Measurements from ENCODE around the gene KLHL3.

DNA sequence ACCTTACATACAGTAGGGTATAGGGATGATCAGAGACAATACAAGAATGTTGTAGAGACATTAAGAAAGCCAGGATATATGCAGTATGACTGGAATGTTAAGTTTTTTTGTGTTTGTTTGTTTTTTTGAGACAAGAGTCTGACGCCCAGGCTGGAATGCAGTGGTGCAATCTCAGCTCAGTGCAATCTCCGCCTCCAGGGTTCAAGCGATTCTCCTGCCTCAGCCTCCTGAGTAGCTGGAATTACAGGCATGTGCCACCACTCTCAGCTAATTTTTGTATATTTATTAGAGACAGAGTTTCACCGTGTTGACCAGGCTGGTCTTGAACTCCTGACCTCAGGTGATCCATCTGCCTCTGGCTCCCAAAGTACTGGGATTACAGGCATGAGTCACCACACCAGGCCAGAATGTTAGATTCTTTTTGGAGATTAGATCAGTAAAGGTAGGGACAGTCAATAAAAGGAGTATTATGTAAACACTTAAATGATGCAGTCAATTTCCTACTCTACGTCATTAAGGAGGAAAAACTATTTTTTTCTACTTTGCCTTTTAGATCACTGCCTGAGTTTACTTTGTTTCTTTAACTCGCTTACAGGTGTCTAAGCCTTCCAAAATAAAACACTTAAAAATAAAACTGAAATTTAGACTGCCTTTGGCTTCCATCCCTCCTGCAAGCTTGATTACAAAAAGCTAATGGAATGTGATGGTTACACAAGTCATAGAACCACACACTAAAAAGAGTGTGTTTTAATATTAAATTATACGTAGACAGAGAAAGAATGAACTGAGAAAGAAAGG is 25.0 kb upstream of the KLHL3 start:
- TF ChIP-seq, protein P1, sequence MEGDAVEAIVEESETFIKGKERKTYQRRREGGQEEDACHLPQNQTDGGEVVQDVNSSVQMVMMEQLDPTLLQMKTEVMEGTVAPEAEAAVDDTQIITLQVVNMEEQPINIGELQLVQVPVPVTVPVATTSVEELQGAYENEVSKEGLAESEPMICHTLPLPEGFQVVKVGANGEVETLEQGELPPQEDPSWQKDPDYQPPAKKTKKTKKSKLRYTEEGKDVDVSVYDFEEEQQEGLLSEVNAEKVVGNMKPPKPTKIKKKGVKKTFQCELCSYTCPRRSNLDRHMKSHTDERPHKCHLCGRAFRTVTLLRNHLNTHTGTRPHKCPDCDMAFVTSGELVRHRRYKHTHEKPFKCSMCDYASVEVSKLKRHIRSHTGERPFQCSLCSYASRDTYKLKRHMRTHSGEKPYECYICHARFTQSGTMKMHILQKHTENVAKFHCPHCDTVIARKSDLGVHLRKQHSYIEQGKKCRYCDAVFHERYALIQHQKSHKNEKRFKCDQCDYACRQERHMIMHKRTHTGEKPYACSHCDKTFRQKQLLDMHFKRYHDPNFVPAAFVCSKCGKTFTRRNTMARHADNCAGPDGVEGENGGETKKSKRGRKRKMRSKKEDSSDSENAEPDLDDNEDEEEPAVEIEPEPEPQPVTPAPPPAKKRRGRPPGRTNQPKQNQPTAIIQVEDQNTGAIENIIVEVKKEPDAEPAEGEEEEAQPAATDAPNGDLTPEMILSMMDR (IDR thresholded peaks at IDR 0.05; ENCODE audit: low read depth, low read length, missing input control), result no peak
- TF ChIP-seq, protein P2, sequence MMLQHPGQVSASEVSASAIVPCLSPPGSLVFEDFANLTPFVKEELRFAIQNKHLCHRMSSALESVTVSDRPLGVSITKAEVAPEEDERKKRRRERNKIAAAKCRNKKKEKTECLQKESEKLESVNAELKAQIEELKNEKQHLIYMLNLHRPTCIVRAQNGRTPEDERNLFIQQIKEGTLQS (IDR thresholded peaks at IDR 0.05), result no peak
- TF ChIP-seq, protein P3, sequence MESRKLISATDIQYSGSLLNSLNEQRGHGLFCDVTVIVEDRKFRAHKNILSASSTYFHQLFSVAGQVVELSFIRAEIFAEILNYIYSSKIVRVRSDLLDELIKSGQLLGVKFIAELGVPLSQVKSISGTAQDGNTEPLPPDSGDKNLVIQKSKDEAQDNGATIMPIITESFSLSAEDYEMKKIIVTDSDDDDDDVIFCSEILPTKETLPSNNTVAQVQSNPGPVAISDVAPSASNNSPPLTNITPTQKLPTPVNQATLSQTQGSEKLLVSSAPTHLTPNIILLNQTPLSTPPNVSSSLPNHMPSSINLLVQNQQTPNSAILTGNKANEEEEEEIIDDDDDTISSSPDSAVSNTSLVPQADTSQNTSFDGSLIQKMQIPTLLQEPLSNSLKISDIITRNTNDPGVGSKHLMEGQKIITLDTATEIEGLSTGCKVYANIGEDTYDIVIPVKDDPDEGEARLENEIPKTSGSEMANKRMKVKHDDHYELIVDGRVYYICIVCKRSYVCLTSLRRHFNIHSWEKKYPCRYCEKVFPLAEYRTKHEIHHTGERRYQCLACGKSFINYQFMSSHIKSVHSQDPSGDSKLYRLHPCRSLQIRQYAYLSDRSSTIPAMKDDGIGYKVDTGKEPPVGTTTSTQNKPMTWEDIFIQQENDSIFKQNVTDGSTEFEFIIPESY (IDR thresholded peaks at IDR 0.05), result no peak
- TF ChIP-seq, protein P4, sequence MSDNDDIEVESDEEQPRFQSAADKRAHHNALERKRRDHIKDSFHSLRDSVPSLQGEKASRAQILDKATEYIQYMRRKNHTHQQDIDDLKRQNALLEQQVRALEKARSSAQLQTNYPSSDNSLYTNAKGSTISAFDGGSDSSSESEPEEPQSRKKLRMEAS (IDR thresholded peaks at IDR 0.05), result no peak
- TF ChIP-seq, protein P5, sequence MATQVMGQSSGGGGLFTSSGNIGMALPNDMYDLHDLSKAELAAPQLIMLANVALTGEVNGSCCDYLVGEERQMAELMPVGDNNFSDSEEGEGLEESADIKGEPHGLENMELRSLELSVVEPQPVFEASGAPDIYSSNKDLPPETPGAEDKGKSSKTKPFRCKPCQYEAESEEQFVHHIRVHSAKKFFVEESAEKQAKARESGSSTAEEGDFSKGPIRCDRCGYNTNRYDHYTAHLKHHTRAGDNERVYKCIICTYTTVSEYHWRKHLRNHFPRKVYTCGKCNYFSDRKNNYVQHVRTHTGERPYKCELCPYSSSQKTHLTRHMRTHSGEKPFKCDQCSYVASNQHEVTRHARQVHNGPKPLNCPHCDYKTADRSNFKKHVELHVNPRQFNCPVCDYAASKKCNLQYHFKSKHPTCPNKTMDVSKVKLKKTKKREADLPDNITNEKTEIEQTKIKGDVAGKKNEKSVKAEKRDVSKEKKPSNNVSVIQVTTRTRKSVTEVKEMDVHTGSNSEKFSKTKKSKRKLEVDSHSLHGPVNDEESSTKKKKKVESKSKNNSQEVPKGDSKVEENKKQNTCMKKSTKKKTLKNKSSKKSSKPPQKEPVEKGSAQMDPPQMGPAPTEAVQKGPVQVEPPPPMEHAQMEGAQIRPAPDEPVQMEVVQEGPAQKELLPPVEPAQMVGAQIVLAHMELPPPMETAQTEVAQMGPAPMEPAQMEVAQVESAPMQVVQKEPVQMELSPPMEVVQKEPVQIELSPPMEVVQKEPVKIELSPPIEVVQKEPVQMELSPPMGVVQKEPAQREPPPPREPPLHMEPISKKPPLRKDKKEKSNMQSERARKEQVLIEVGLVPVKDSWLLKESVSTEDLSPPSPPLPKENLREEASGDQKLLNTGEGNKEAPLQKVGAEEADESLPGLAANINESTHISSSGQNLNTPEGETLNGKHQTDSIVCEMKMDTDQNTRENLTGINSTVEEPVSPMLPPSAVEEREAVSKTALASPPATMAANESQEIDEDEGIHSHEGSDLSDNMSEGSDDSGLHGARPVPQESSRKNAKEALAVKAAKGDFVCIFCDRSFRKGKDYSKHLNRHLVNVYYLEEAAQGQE (IDR thresholded peaks at IDR 0.05), result no peak
- TF ChIP-seq NR2F2 (IDR thresholded peaks at IDR 0.05), result no peak
- TF ChIP-seq RAD21 (IDR thresholded peaks at IDR 0.05), result no peak
- TF ChIP-seq YY1 (IDR thresholded peaks at IDR 0.05), result no peak
- TF ChIP-seq HNF4G (IDR thresholded peaks at IDR 0.05), result no peak
- no peak for TF ChIP-seq FOXA2 (IDR thresholded peaks at IDR 0.05)

Measured in liver (tissue), 3 donors.